Caco-2 (cell line): ENCODE results near the gene MYDGF. TPM values are rescaled to one million over a fixed set of nuclear protein-coding genes. Genes with fewer than 3 reads are reported as not detected.

Source experiments
- BruUV-seq: library from RNA; stranded (reverse); fragments of 400-500 nt; replicated peaks from 2 replicates; lab custom pipeline; 2021; lab: Mats Ljungman, UMichigan
- CTCF ChIA-PET: fragments of 300-600 bp; sonication (Branson Sonifier 250); formaldehyde crosslinking; loops from one replicate; lab custom pipeline; 2022; ENCODE audit warnings: antibody characterized with exemption; lab: Charles Lee
- POLR2A ChIA-PET: fragments of 300-600 bp; sonication (Branson Sonifier 250); formaldehyde crosslinking; loops from one replicate; lab custom pipeline; 2022; ENCODE audit warnings: antibody characterized with exemption; lab: Charles Lee
- DNase-seq, 2 experiments: peaks; one replicate each; pipeline versions ENCODE4 v3.0.0 to v3.0.0-alpha.2; 2020 to 2022
- H3K27me3 ChIP-seq: replicated peaks from 2 replicates; pipeline ENCODE4 v1.6.0; 2011; ENCODE audit warnings: low read length; ENCODE audit not compliant: control insufficient read depth, insufficient read depth
- H3K36me3 ChIP-seq: 2 replicates; pipeline ENCODE4 v1.5.1; 2011; ENCODE audit warnings: low read length; ENCODE audit not compliant: control insufficient read depth, insufficient read depth
- H3K4me1 ChIP-seq: fragments of 250-450 bp; sonication (Bioruptor Pico); 2 replicates; pipeline ENCODE4 v1.5.1; 2020; ENCODE audit warnings: mild to moderate bottlenecking
- H3K4me3 ChIP-seq: 2 replicates; pipeline ENCODE4 v1.5.1; 2011; ENCODE audit warnings: low read depth, mild to moderate bottlenecking, control low read depth, low read length
- H3K9me3 ChIP-seq: fragments of 250-450 bp; sonication (Bioruptor Pico); 2 replicates; pipeline ENCODE4 v1.5.1; 2020; ENCODE audit warnings: mild to moderate bottlenecking, moderate library complexity
- H3K27ac Mint-ChIP-seq: one replicate; pipeline ENCODE4 v1.8.0; 2022; ENCODE audit warnings: mixed read lengths; ENCODE audit not compliant: unreplicated experiment
- H3K27me3 Mint-ChIP-seq: one replicate; pipeline ENCODE4 v1.8.0; 2022; ENCODE audit warnings: mixed read lengths; ENCODE audit not compliant: insufficient read depth, unreplicated experiment
- H3K36me3 Mint-ChIP-seq: one replicate; pipeline ENCODE4 v1.8.0; 2022; ENCODE audit warnings: mild to moderate bottlenecking, mixed read lengths; ENCODE audit not compliant: insufficient read depth, unreplicated experiment
- H3K4me1 Mint-ChIP-seq: one replicate; pipeline ENCODE4 v1.8.0; 2022; ENCODE audit warnings: low read depth, mixed read lengths; ENCODE audit not compliant: unreplicated experiment
- H3K4me3 Mint-ChIP-seq: one replicate; pipeline ENCODE4 v1.8.0; 2022; ENCODE audit warnings: mild to moderate bottlenecking, moderate library complexity, mixed read lengths; ENCODE audit not compliant: unreplicated experiment
- H3K9me3 Mint-ChIP-seq: one replicate; pipeline ENCODE4 v1.8.0; 2022; ENCODE audit warnings: mixed read lengths; ENCODE audit not compliant: unreplicated experiment
- intact Hi-C: fragments of 100-400 bp; cut with micrococcal nuclease; formaldehyde crosslinking; loops from one replicate; pipeline ENCODE4 v1.10.0; 2022; ENCODE audit not compliant: unreplicated experiment
- total RNA-seq: library from RNA; stranded (reverse); gene quantifications from 2 replicates; pipeline ENCODE4 v1.2.3, GENCODE V29; 2022
- TF ChIP-seq, protein P1 (sequence below), 2 experiments: fragments of 200-600 bp in 1 of 2; IDR thresholded peaks; 1 replicate in 1 of 2; 2 replicates in 1 of 2; pipeline versions ENCODE4 v1.5.1 to v1.8.0; 2011 to 2022; ENCODE audit warnings: antibody characterized with exemption in 1 of 2, control low read depth in 1 of 2, inconsistent platforms in 1 of 2, low read depth in 1 of 2, low read length in 1 of 2, mild to moderate bottlenecking in 1 of 2, moderate library complexity in 1 of 2; ENCODE audit not compliant: insufficient read depth in 1 of 2, severe bottlenecking in 1 of 2, unreplicated experiment in 1 of 2

MYDGF gene
- total RNA-seq, 1 experiment from 2014 or later: 106 TPM

GRCh38 chr19:4633140-4633967 is 36.8 kb downstream of the MYDGF start:
- peaks cover 5% of the 10 kb centered on the region for H3K36me3 Mint-ChIP-seq
- peaks cover 5% of the 10 kb centered on the region for H3K4me1 Mint-ChIP-seq
- no TSS peak for BruUV-seq
- intact Hi-C loops: no loop called here
- CTCF ChIA-PET: interaction anchor here (0.8 to 2.1 kb wide), 5 partner anchors 11 to 125 kb away, joined by 3 to 9 read pairs (median 5); no protein-coding TSS in a partner anchor
- H3K27ac Mint-ChIP-seq: no peak overlapping the region
- H3K27me3 ChIP-seq: no peaks in the 10 kb centered on the region
- POLR2A ChIA-PET: no interaction called here
- no peaks in the 10 kb centered on the region for H3K9me3 ChIP-seq
- no peaks in the 10 kb centered on the region for H3K36me3 ChIP-seq
- no peak overlapping the region for H3K4me3 ChIP-seq
- no peak overlapping the region for H3K4me3 Mint-ChIP-seq
- TF ChIP-seq, protein P1, sequence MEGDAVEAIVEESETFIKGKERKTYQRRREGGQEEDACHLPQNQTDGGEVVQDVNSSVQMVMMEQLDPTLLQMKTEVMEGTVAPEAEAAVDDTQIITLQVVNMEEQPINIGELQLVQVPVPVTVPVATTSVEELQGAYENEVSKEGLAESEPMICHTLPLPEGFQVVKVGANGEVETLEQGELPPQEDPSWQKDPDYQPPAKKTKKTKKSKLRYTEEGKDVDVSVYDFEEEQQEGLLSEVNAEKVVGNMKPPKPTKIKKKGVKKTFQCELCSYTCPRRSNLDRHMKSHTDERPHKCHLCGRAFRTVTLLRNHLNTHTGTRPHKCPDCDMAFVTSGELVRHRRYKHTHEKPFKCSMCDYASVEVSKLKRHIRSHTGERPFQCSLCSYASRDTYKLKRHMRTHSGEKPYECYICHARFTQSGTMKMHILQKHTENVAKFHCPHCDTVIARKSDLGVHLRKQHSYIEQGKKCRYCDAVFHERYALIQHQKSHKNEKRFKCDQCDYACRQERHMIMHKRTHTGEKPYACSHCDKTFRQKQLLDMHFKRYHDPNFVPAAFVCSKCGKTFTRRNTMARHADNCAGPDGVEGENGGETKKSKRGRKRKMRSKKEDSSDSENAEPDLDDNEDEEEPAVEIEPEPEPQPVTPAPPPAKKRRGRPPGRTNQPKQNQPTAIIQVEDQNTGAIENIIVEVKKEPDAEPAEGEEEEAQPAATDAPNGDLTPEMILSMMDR (IDR thresholded peaks at IDR 0.05; ENCODE audit: insufficient read depth in 1 of 2, low read depth in 1 of 2, low read length in 1 of 2, severe bottlenecking in 1 of 2, unreplicated experiment in 1 of 2): peak; percentile 73 to 74
- H3K27me3 Mint-ChIP-seq: no peaks in the 10 kb centered on the region
- H3K9me3 Mint-ChIP-seq: no peaks in the 10 kb centered on the region
- peaks cover 6% of the 10 kb centered on the region; the same call in 1 of the 2 replicates for H3K4me1 ChIP-seq
- peak; percentile 71 to 73 for DNase-seq

DNA sequence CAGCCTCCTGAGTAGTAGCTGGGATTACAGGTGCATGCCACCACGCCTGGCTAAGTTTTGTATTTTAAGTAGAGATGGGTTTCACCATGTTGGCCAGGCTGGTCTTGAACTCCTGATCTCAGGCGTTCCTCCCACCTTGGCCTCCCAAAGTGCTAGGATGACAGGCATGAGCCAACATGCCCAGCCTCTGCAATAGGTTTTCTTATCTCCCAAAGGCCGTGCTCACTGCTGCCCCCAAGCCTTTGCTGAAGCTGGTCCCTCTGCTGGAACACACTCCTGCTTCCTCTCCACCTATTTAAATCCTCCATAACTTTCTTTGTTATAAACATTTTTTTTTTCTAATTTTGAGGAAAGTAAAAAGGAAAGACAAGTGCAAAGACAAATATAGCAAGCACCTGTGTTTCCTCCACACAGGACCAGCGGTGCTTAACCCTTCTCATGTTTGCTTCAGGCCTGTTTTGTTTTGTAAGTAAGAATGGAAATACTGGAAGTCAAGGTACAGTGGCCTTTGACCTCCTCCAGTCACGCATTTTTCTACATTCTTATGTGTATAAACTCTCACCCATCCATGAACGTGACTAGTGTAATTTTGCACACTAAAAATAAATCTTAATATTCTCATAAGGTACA is 45.3 kb downstream of the MYDGF start:
- no peaks in the 10 kb centered on the region for H3K36me3 Mint-ChIP-seq
- ChIA-PET CTCF (interaction anchor here (0.8 kb wide), 1 partner anchor 36 kb away, joined by 5 read pairs; no protein-coding TSS in a partner anchor), POLR2A (no interaction called here)
- no peaks in the 10 kb centered on the region for H3K27me3 Mint-ChIP-seq
- Histone ChIP-seq H3K27me3 (no peaks in the 10 kb centered on the region), H3K9me3 (no peaks in the 10 kb centered on the region), H3K4me1 (peaks cover 9% of the 10 kb centered on the region; the same call in 1 of the 2 replicates), H3K4me3 (no peak overlapping the region), H3K36me3 (no peaks in the 10 kb centered on the region)
- BruUV-seq: no TSS peak
- no peak overlapping the region for H3K4me3 Mint-ChIP-seq
- no peak overlapping the region for H3K27ac Mint-ChIP-seq
- intact Hi-C loops: loop anchor here (5.0 kb wide), 1 partner anchor 38 kb away; no protein-coding TSS in a partner anchor
- no peaks in the 10 kb centered on the region for H3K9me3 Mint-ChIP-seq
- peak; percentile 48 to 68 for DNase-seq
- no peaks in the 10 kb centered on the region for H3K4me1 Mint-ChIP-seq
- TF ChIP-seq, protein P1 (IDR thresholded peaks at IDR 0.05; ENCODE audit: insufficient read depth in 1 of 2, low read depth in 1 of 2, low read length in 1 of 2, severe bottlenecking in 1 of 2, unreplicated experiment in 1 of 2): peak in 1 of 2 experiments; percentile 42

GRCh38 chr19:4624301-4624700 is 45.8 kb downstream of the MYDGF start:
- H3K36me3 ChIP-seq: no peaks in the 10 kb centered on the region
- BruUV-seq: no TSS peak
- ChIA-PET POLR2A (interaction anchor here (0.6 kb wide), 1 partner anchor 50 kb away, joined by 5 read pairs; no protein-coding TSS in a partner anchor), CTCF (interaction anchor here (0.8 kb wide), 1 partner anchor 37 kb away, joined by 5 read pairs; no protein-coding TSS in a partner anchor)
- H3K27me3 ChIP-seq: no peaks in the 10 kb centered on the region
- no peaks in the 10 kb centered on the region for H3K9me3 ChIP-seq
- intact Hi-C loops: loop anchor here (5.0 kb wide), 1 partner anchor 37 kb away; no protein-coding TSS in a partner anchor
- peaks cover 9% of the 10 kb centered on the region; the same call in 1 of the 2 replicates for H3K4me1 ChIP-seq
- no peak for DNase-seq
- Mint-ChIP-seq H3K4me3 (no peak overlapping the region), H3K9me3 (no peaks in the 10 kb centered on the region), H3K27me3 (peaks cover 3% of the 10 kb centered on the region), H3K36me3 (no peaks in the 10 kb centered on the region), H3K27ac (no peak overlapping the region), H3K4me1 (no peaks in the 10 kb centered on the region)
- TF ChIP-seq, protein P1 (IDR thresholded peaks at IDR 0.05; ENCODE audit: insufficient read depth in 1 of 2, low read depth in 1 of 2, low read length in 1 of 2, severe bottlenecking in 1 of 2, unreplicated experiment in 1 of 2): no peak
- no peak overlapping the region for H3K4me3 ChIP-seq
